Dermis microvascular lymphatic vessel endothelial cell (primary cell): ENCODE results near the gene SLC16A9. TPM values are rescaled to one million over a fixed set of nuclear protein-coding genes. Genes with fewer than 3 reads are reported as not detected.
"Not testable (repeated sequence)": the region's sequence is repeated elsewhere in the genome, so short reads cannot be mapped to it uniquely, and the experiment has no call there.

Experiments
- DNase-seq, 2 donors: peaks; one replicate each; pipeline versions ENCODE4 v3.0.0 to v3.0.0-alpha.2; 2010; ENCODE audit warnings: low read depth in 2 of 2
- total RNA-seq: library from RNA; depleted of rRNA; stranded (reverse); fragments of >200 nt; gene quantifications from 2 replicates; pipeline ENCODE4 v1.2.1, GENCODE V29; 2014

Gene SLC16A9, protein sequence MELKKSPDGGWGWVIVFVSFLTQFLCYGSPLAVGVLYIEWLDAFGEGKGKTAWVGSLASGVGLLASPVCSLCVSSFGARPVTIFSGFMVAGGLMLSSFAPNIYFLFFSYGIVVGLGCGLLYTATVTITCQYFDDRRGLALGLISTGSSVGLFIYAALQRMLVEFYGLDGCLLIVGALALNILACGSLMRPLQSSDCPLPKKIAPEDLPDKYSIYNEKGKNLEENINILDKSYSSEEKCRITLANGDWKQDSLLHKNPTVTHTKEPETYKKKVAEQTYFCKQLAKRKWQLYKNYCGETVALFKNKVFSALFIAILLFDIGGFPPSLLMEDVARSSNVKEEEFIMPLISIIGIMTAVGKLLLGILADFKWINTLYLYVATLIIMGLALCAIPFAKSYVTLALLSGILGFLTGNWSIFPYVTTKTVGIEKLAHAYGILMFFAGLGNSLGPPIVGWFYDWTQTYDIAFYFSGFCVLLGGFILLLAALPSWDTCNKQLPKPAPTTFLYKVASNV
- total RNA-seq: 0.26 TPM in 1 of 2 replicates, not detected in the other

DNA sequence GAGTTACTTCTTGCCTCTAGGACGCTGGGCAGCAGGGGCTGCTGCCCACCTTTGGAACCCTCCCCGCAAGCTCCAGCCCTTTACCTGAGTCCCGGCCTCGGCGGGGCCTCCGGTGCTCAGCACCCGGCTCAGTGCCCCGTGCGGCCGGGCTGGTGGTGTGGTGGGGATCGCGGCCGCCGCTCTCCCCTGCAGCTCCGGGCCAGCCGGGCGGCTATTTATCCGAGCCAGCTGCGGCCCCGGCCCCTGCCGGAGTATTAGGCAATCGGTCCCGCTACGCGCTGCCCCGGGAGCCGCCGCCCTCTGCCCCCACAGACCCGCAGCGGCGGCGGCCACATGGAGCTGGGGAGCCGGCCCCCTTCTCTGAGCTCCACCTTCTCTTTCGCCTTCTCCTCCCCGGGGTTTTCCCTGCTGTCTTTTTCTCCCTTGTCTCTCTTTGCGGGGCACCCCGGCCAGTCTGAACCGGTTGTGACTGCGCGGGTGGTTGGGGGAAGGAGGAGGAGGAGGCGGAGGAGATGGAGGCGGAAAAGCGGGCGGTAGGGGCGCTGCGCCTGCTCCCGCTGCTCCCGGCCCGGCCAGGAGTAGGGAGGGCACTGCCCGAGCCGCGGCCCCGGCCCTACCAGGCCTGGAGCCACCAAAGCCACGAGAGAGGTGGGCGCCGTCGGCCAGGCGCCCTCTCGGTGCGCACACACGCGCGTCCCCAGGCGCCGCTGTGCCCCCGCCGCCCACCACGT, at the start of gene SLC16A9:
Gene SLC16A9 (minus strand): TSS at position 456 of the 731 bp plus-strand sequence. CDS start 25,559 bp downstream, outside the sequence.
- peak in 1 of 2 donors; percentile 23 for DNase-seq

DNA sequence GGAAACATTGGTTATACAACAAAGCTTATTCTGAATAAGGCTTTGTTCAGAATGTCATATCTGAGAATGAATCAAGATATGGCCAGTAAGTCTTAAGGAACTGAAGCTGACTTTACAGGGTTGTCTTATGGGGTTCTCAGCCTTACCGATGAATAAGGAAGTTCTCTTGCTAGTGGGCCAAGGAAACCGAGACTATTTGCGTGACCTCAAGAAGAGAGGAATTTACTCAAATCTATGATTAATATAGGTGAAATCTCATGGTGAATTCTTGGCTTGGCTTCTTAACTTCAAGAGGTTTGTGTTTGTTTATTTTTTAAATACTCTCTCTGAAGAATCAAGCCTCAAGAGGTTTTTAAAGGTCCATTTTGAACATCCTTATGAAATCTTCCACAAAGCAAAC, 48.3 kb upstream of the SLC16A9 start:
- no peak for DNase-seq

GRCh38 chr10:59754951-59755350, 45.3 kb upstream of the SLC16A9 start:
- no peak for DNase-seq

- no peak for DNase-seq
Observed at GRCh38 chr10:59753267-59753666, 43.6 kb upstream of the SLC16A9 start, which contains the start of gene MRLN. TSS of gene MRLN (minus strand) at chr10:59753455.

DNA sequence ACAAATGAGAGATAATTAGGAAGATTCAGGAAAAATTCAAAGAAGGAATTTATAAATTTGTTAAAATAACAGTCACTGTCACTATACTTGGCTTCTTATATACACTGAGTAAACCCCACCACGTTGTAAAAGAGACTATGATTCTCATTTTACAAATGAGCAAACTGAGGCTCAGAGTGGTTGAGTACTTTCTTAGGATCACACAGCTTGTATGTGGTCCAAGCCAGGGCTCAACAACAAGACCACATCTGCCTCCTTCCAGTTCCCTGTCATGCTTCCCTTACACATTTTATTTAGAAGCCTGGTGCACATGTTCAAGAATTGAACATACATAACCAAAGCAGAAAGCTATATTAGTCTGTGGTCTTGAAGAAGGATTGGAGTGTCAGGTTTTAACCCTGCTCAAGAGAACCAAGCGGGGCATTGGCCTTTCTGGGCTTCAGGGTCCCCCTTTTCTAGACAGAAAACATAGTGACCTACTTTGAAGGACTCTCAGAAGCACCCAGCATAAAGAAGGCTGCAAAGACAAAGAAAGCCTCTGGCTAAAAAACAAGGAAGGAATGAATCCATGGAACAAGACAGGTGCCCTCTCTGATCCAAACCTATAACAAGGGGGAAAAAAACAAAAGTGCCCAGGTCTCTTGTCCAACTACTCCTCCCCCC, 42.8 kb upstream of the SLC16A9 start:
- DNase-seq: no peak

DNA sequence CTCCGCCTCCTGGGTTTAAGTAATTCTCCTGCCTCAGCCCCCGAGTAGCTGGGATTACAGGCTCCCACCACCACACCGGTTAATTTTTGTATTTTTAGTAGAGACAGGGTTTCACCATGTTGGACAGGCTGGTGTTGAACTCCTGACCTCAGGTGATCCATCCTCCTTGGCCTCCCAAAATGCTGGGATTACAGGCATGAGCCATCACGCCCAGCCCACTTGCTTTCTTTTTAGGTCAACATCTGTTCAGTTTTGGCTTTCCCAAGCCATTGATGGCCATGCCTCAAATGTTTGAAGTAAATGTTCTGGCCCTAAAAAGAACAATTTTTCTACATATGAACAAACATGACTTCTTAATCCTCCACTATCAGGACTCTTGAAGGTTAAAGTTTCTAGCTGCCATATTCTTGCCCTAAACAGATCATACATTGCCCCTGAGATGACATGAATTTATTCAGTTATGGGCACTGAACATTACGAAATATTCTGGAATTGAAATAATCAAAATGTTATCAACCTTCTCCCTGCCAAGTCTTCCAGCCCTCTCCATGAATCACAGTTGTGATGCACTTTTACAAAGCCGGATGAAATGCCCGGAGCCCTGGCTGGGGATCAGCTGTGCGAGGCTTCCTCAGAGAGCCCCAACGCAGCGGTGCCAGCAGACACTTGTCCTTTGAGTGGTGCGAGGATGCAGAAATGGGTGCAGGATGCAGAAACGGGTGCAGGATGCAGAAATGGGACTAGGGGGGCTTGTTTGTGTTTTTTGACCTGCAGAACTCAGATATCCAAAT, 40.7 kb upstream of the SLC16A9 start:
- no peak for DNase-seq

GRCh38 chr10:59748834-59749233, 39.2 kb upstream of the SLC16A9 start:
- no peak for DNase-seq

DNA sequence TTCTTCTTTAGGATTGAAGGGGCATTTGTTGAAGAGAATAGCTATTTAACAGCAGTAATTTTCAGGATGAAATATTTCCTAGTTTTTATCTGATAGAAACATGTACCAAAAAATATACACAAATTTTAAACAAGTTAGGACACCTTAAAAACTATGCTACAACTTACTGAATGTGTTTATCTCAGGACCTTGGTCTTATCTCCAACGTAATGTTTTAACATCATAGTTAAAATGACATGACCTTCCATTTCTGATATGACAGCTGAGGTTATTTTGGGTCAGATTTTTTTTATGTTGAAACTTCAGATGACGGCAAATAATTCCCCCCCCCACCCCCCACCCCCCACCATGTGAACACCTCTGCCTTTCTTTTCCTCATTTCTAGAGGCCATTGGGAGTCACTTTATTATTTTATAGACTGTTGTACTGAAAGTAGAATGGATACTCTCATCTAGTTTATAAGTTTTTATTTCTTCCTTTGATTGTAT, 35.6 kb upstream of the SLC16A9 start:
- no peak for DNase-seq

- not testable (repeated sequence) for DNase-seq
Observed at GRCh38 chr10:59744762-59745161, 35.1 kb upstream of the SLC16A9 start.

GRCh38 chr10:59744156-59744555, 34.5 kb upstream of the SLC16A9 start:
- DNase-seq: not testable (repeated sequence)

GRCh38 chr10:59741583-59741982, 31.9 kb upstream of the SLC16A9 start:
- DNase-seq: no peak

GRCh38 chr10:59741048-59741447, 31.4 kb upstream of the SLC16A9 start:
- DNase-seq: no peak

DNA sequence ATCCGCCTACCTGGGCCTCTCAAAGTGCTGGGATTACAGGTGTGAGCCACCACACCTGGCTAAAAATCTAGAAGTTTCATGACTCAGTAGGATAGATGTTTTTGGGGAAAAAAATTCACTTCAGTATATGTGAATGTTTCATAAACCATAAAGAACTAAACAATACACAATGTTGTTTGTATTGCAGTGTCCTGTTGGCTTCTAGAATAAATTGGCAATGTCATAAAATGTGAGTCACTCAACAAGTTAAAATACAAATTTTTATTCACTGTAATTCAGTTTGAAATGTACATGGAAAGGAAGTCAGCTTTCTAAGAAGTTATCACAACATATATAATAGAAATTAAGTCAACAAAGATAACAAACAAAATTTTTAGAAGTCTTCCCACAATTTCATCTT, 27.1 kb upstream of the SLC16A9 start:
- DNase-seq: no peak

- no peak for DNase-seq
Observed at GRCh38 chr10:59735296-59735695, 25.6 kb upstream of the SLC16A9 start.

DNA sequence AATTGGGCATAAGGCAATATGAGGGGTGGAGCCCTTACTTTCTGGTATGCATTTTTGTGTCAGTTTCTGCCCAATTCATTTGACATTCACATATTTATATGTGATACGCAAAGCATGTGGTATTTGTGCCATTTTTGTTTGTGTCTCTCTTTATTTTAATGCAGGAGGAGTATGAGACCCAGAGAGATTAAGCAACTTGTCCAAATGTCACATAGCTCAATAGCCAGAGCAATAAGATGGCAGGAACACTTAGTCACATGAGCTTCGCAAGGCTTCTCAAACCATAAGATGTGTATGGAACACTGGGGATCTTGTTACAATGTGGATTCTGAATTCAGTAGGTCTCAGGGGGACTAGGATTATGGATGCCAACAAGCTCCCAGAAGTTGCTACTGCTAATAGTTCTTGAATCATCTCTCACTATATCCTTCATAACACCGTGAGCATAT, 24.4 kb upstream of the SLC16A9 start:
- DNase-seq: no peak

GRCh38 chr10:59733321-59734013, 23.8 kb upstream of the SLC16A9 start:
- not testable (repeated sequence) for DNase-seq

DNA sequence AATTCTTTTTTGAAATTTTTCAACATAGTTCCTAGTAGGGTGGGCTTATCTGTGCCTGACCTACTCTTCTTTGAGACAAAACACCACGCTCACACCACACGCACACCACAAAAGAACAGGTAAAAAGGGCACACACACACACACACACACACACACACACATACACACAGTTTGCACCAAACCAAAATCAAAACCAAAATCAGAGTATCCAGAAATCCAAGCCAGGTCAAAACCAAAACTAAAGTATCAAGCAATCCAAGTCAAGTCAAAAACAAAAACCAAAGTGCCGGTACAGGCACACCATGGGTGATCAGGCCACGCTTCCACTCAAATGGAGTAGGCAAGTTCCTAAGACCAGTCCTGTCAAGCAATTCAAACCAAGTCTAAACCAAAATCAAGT, 23.2 kb upstream of the SLC16A9 start:
- DNase-seq: not testable (repeated sequence)

DNA sequence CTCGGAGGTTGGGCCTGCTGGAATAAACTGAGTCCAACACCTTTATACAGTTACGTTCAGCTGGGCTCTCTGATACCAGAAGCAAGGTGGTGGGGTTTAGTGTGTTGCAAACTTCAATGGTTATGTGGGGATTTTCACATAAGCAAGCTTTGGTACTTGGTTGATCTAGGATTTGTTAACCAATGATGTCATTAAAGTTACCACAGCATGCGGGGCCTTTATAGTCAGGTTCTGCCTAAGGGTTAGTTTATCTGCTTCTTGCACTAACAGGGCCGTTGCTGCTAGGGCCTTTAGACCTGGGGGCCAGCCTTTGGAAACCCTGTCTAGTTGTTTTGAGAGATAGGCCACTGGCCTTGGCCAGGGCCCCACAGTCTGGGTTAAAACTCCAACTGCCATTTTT, 19.5 kb upstream of the SLC16A9 start:
- DNase-seq: not testable (repeated sequence)

GRCh38 chr10:59724098-59724938, 14.7 kb upstream of the SLC16A9 start:
- no peak for DNase-seq
